Liver (tissue), 3 donors: Measurements from ENCODE around the gene RING1.

Source experiments
- CTCF ChIP-seq: fragments of 150-350 bp; IDR thresholded peaks from 2 replicates; pipeline ENCODE4 v1.5.1; 2017; ENCODE audit warnings: improper control_type of control experiment, low read depth, low read length; ENCODE audit not compliant: missing input control
- TAF1 ChIP-seq: conservative IDR thresholded peaks from 2 replicates; pipeline ENCODE4 v1.6.1; 2016; ENCODE audit warnings: antibody characterized with exemption, mild to moderate bottlenecking
- YY1 ChIP-seq: IDR thresholded peaks from 2 replicates; pipeline ENCODE4 v1.6.1; 2016; ENCODE audit warnings: antibody characterized with exemption, mild to moderate bottlenecking
- donor health status: healthy.
- donor health status: healthy.

- no peak for TF ChIP-seq YY1
- TF ChIP-seq CTCF, result no peak
- TF ChIP-seq TAF1, result no peak
These were observed 48.2 kb upstream of the RING1 start for GRCh38 chr6:33160096-33160495.
